HG03025 (cell line): Measurements from ENCODE around the gene TBC1D10B.
"Not testable (repeated sequence)": the region's sequence is repeated elsewhere in the genome, so short reads cannot be mapped to it uniquely, and the experiment has no call there.

Source experiments
- ATAC-seq: cut with Tn5 transposase; IDR thresholded peaks from one replicate; pipeline ENCODE4 v1.9.1; 2021; ENCODE audit warnings: mild to moderate bottlenecking, moderate library complexity; ENCODE audit not compliant: unreplicated experiment, low FRiP score

Gene TBC1D10B

GRCh38 chr16:30356401-30357084 lies 13.8 kb downstream of the TBC1D10B start:
- no peak for ATAC-seq

- no peak for ATAC-seq
Measured at GRCh38 chr16:30355954-30356308, 14.4 kb downstream of the TBC1D10B start.

GRCh38 chr16:30355144-30355953 lies 14.9 kb downstream of the TBC1D10B start, which contains the start of gene CD2BP2:
Gene CD2BP2, minus strand, starts transcription at chr16:30355308. Its CDS starts 627 bp downstream, at chr16:30354681.
- peak; percentile 42 for ATAC-seq

DNA sequence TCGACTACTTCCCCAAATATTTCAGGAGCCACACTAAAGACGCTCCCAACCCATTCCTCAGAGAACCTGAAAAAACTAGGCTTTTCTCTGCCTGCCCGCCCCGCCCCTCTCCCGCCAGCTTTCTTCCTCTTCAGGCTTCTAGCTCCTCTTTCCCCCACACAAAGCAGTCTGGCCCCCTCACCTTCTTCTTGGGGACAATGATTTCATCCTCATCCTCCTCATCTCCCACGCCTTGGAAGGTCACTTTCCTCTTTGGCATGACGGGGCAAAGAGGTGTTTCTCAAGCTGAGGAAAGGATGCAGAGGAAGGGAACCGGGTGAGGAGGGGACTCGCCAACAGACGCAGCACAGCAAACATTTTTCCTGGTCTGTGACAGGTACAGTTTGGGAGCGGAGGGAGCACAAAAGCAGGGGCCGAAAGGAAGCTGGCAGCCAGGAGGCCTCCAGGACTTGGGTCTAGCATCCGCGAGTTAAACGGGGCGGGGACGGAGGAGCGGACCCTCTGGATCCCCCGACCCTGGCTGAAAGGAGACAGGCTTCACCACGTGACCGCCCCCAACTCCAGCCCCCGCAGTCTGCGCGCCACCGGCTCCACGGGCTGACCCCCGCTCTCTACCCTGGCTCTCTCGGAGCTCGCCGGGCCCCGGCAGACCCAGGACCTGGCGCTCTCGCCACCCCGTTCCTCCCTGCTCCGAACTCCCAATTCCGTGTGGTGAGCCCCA lies 15.7 kb downstream of the TBC1D10B start:
- ATAC-seq = no peak

- no peak for ATAC-seq
Measured at GRCh38 chr16:30353438-30354129, 16.7 kb downstream of the TBC1D10B start.

DNA sequence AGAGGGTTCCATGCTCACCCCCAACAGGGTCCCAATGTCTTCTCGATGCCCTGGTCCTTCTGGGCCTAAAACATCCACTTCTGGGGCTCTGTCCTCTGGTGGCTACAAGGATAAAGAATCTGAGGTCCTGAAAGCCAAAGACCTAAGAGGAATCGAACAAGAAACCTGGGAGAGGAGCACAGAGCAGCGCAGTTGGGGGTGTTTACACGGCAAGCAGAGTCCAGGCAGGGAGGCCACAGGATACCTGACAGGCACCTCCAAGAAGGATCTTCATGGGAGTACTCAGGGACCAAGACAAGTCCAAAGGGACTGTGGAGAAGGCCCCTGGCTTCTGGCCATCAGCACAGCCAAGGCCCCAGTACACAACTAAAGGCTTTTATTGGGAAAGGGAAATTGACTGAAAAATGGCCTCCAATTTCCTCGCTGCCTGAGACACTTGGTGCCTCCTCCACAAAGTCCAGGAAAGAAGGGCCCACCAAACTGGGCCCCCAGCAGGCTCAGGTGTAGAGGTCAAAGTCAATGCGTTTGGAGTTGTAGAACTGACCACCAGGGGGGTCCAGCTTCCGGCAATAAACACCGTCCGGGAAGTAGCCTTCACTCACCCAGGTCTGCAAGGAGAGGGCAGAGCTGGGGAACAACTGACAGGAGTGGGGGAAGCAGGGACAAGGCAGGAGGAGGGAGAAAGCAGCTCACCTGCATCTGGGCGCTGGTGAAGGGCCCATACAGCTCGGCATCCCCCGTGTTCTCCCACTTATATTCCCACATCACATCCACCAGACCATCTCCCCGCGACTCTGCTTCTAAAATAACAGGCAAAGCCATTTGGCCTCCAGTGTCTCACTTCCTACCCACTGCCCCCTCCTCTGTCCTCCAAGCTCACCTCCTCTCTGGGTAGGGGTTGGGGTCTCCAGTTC lies 17.5 kb downstream of the TBC1D10B start:
- no peak for ATAC-seq

DNA sequence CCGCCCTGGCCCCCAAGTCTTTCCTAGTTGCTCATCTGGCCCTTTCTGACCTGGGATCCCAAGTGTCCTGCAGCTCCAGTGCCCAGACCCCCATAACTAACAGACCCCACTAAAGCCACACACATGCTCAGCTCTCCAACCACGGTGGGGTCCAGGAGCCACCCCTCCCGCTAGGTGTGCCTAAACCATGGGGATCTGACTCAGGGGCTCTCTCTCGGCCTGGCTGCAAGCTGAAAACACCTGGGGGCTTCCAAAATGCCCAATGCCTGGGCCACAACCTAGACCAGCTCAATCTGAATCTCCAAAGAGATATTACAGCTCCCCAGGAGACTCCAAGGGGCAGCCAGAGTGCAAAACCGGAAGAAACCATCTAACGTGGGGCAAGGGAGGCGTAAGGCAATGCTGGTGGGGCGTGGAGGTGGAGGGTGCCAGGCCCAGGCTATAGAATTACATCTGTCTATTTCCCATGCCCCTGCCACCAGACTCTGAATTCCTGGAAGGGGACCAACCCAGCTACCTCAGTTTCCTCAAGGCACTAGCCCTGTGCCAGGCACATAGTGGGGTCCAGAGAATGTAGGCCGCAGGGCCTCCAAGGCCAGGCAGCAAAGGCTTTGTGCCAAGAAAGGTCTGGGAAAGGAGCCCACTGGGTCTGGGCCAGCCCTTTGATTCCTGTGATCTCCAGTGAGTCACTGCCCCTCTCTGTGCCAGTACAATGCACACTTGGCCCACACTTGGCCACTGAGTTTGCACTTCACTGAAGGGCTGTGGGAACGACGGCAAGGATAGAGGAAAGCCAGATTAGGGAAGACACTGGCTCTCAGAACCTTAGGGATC lies 18.5 kb downstream of the TBC1D10B start:
- ATAC-seq = no peak

DNA sequence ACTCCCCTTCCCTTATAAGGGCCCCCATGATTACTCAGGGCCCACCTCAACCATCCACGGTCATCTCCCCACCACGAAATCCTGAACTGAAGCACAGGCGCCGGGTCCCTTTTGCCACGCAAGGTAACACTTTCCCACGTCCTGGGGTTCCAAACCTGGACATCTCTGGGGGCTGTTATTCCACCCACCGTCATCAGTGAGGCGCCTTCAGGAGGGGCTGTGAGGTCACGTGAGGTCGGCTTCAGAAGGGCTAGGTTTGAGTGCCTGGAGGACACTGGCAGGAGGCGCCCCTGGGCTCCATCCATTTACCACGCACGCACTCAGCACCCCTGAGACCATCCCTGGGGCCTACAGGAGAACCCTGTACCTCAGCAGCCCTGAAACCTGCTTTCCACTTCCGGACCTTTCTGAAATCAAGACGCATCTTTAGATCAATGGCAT lies 19.3 kb downstream of the TBC1D10B start:
- ATAC-seq = no peak

DNA sequence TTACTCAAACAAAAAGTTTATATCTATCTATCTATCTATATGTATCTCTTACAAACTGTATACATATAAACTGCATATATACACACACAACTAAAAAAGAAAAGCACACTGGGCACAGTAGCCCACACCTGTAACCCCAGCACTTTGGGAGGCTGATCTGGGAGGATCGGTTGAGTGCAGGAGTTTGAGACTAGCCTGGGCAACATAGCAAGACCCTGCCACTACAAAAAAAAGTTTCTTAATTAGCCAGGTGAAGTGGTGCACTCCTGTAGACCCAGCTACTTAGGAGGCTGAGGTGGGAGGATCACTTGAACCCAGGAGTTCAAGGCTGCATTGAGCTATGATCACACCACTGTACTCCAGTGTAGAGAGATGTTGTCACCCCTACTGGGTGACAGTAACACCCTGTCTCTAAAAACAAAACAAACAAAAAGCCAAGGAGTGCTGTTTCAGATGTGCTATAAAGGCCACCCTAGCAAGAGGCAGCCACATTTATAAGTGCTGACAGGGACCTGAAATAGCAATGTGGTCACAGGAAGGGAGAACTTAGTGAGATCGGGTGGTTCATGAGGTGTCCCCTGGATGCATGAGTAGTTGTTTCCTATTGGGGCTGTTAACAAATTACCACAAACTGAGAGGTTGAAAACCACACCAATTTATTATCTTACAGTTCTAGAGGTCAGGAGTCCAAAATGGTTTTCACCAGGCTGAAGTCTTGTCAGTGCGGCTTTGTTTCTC lies 20.0 kb downstream of the TBC1D10B start:
- no peak for ATAC-seq

- no peak for ATAC-seq
Measured at GRCh38 chr16:30349675-30350074, 20.6 kb downstream of the TBC1D10B start.

DNA sequence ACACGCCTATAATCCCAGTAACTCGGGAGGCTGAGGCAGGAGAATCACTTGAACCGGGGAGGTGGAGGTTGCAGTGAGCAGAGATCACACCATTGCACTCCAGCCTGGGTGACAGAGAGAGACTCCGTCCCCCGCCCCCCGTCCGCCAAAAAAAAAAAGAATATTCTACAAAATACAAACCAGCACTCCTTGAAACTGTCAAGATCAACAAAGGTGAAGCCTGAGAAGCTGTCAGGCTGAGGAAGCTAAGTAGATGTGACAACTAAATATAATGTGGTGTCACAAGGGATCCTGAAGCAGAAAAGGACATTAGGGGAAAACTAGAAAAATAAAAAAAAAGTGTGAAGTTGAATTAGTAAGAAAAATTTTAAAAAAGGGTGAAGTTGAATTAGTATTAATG lies 21.4 kb downstream of the TBC1D10B start:
- ATAC-seq = no peak

DNA sequence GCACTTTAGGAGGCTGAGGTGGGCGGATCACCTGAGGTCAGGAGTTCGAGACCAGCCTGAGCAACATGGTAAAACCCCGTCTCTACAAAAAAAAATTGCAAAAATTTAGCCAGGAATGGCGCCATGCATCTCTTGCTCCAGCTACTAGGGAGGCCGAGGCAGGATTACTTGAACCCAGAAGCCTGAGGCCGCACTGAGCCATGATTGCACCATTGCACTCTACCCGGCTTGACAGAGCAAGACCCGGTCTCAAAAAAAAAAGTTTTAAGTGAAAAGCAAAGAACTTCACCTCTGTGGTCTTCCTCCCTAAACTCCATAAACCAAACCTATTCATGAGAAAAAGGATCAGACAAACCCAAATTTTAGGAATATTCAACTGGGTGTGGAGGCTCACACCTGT lies 22.2 kb downstream of the TBC1D10B start:
- no peak for ATAC-seq

DNA sequence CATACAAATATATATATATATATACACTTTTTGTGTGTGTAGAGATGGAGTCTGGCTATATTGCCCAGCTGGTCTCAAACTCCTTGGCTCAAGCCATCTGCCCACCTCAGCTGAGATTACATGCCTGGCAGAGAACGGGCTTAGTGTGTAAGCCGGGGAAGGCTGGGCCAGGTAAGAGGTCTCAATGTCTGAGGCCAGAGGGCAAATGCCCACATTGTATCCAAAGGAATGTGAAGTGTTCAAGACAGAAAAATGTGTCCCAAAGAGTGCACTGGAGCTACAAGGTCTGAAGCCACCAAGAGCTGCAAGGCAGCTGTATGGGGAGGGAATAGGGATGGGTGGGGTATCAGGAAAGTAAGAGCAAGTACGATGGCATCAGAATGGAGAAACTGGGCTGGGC lies 24.0 kb downstream of the TBC1D10B start:
- no peak for ATAC-seq

GRCh38 chr16:30343491-30343820 lies 26.8 kb downstream of the TBC1D10B start:
- not testable (repeated sequence) for ATAC-seq

DNA sequence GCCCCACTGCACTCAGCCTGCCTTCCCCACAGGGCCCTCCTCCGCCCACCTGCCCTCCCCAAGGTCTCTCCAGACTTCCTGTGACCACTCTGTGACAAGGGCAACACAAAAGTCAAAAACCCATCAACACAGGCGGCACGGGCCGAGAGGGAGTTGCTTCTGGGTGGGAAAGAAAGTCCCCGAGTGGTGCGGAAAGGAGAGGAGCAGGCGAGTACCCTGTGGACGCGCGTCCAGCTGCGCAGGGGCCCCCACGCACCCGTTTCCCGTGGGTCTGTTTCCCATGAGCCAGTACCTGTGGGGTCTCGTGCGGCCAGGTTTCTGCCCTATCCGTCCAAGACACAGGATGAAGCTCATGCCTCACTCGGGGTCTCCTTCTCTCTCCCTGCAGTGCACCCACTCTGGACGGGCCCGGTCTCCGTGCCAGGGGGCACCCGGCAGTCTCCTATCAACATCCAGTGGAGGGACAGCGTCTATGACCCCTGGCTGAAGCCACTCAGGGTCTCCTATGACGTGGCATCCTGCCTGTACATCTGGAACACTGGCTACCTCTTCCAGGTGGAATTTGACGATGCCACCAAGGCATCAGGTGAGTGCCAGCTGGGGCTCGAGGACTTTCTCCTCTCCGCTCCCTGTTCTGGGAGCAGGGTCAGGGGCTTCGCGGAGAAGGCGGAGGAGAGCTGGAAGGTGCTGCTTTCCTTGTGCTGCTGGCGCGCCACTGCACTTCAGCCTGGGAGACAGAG lies 27.4 kb downstream of the TBC1D10B start:
- no peak for ATAC-seq

GRCh38 chr16:30341971-30342370 lies 28.3 kb downstream of the TBC1D10B start:
- ATAC-seq = not testable (repeated sequence)

GRCh38 chr16:30340621-30341020 lies 29.7 kb downstream of the TBC1D10B start:
- ATAC-seq = no peak
